ENCODE data around the gene TREML4.
A peak's percentile ranks its signal among the peaks of the same experiment; 100 is the strongest.

Gene TREML4

DNA sequence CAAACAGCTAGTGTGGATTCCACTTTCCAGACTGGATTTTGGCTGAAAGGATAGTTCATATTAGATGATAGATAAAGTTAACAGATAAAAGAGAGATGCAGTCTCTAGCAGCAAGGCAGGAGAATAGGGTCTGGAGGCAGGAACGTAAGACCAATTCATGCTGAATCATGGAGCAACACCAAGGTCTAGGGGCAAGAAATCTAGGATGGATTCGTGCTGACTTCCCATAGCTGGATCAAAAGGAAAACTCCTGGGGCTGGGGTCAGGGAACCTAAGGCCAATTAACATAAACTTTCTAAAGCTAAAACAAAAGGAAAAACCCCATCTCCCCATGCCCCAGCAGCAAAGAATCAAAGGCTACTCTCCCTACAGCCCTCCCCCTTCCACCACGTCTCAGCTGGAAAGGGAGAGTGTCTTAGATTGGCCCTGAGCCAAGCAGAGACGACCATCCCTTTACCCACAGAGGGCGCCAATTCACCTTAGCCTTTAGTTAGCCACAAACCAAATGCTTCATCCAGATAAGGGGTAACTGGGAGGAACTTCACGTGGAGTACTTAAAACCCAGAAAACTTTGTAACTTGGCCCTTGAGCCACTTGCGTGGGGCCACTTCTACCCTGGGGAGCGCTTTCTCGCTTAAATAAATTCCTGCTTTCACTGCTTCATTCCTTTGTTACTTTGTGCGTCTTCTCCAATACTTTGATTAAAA is 50.7 kb downstream of the TREML4 start (continued):
- TF ChIP-seq ZNF571 (tag by site-specific recombination; IDR thresholded peaks at IDR 0.05) (0 out of 2 replicates have a peak, but pooled peaks have one; percentile 73), SP7 (tag by site-specific recombination; IDR thresholded peaks at IDR 0.05) (peak; percentile 52; the same call in 1 of the 2 replicates), ZNF654 (tag by site-specific recombination; IDR thresholded peaks at IDR 0.05; ENCODE audit: low read depth) (peak; percentile 37; the same call in 1 of the 2 replicates), ZBTB48 (tag by site-specific recombination; IDR thresholded peaks at IDR 0.05) (peak; percentile 53; the same call in 1 of the 2 replicates), GLI4 (tag by site-specific recombination; IDR thresholded peaks at IDR 0.05) (no peak), ZNF843 (tag by site-specific recombination; IDR thresholded peaks at IDR 0.05) (no peak), ZNF768 (tag by site-specific recombination; IDR thresholded peaks at IDR 0.05) (no peak), HOXD13 (CRISPR knock-in tag; IDR thresholded peaks at IDR 0.05; ENCODE audit: borderline replicate concordance) (no peak)
- TF ChIP-seq, protein P1, sequence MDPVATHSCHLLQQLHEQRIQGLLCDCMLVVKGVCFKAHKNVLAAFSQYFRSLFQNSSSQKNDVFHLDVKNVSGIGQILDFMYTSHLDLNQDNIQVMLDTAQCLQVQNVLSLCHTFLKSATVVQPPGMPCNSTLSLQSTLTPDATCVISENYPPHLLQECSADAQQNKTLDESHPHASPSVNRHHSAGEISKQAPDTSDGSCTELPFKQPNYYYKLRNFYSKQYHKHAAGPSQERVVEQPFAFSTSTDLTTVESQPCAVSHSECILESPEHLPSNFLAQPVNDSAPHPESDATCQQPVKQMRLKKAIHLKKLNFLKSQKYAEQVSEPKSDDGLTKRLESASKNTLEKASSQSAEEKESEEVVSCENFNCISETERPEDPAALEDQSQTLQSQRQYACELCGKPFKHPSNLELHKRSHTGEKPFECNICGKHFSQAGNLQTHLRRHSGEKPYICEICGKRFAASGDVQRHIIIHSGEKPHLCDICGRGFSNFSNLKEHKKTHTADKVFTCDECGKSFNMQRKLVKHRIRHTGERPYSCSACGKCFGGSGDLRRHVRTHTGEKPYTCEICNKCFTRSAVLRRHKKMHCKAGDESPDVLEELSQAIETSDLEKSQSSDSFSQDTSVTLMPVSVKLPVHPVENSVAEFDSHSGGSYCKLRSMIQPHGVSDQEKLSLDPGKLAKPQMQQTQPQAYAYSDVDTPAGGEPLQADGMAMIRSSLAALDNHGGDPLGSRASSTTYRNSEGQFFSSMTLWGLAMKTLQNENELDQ (tag by site-specific recombination; IDR thresholded peaks at IDR 0.05; ENCODE audit: low read depth) = no peak

DNA sequence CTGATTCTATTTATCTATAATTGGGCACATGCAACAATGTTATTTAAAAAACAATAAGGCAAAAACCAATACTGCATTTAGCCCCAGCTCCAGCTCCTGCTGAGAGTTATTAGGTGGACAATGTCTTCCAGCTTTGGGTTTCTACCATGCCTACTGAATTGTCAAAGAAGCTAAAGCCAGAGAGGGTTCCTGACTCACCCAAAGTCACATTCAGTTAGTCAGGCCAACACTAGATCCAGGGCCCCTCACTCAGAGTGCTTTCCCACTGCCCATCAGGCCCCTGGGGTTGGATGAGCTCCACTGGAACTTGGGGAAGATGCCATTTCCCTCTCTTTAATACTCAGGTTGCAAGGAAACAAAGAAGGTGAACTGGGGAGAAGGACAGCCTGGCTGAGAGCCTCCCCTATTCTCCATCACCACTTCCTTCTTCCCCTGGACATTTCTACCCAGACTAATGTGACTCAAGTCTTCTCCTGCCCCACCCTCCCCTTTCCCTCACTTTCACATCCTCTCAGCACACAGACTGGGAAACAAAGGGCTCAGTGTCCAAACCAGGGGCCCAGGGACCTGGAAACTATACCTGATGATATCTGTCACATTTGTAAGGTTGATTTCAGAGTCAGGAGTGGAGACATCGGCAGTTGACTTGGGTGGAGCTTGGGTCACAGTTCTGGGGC is 52.4 kb downstream of the TREML4 start:
- Histone ChIP-seq H3K4me3 (ENCODE audit: low read depth, low read length) (no peak overlapping the region), H3K4me1 (ENCODE audit: control insufficient read depth, insufficient read depth, low read length) (no peaks in the 10 kb centered on the region), H3K36me3 (ENCODE audit: control insufficient read depth in 2 of 2, insufficient read depth in 1 of 2, low read length in 2 of 2) (no peaks in the 10 kb centered on the region), H3K9me3 (ENCODE audit: control insufficient read depth, insufficient read depth, low read depth, low read length) (no peaks in the 10 kb centered on the region), H3K27ac (ENCODE audit: extremely low read depth, low read depth, low read length) (no peak overlapping the region)
- CTCF ChIA-PET = interaction anchor here (0.8 to 1.3 kb wide), 3 partner anchors 10 to 53 kb away, joined by 3 read pairs; partner anchors contain the start of gene TREML4
- POLR2A ChIA-PET = no interaction called here
- TF ChIP-seq REPIN1 (tag by site-specific recombination; IDR thresholded peaks at IDR 0.05; ENCODE audit: low read depth) (no peak), ZFHX2 (tag by site-specific recombination; conservative IDR thresholded peaks at IDR 0.05) (no peak), ZFP69B (tag by site-specific recombination; IDR thresholded peaks at IDR 0.05) (no peak), ZNF423 (tag by site-specific recombination; IDR thresholded peaks at IDR 0.05) (no peak), KLF8 (tag by site-specific recombination; IDR thresholded peaks at IDR 0.05) (no peak), ZNF501 (tag by site-specific recombination; IDR thresholded peaks at IDR 0.05) (no peak), ZNF654 (tag by site-specific recombination; IDR thresholded peaks at IDR 0.05; ENCODE audit: low read depth) (no peak), HOXC10 (CRISPR knock-in tag; IDR thresholded peaks at IDR 0.05) (no peak), ZNF169 (tag by site-specific recombination; IDR thresholded peaks at IDR 0.05) (no peak), ZNF155 (tag by site-specific recombination; IDR thresholded peaks at IDR 0.05) (no peak), ZNF24 (tag by site-specific recombination; IDR thresholded peaks at IDR 0.05) (no peak)
- TF ChIP-seq, protein P2, sequence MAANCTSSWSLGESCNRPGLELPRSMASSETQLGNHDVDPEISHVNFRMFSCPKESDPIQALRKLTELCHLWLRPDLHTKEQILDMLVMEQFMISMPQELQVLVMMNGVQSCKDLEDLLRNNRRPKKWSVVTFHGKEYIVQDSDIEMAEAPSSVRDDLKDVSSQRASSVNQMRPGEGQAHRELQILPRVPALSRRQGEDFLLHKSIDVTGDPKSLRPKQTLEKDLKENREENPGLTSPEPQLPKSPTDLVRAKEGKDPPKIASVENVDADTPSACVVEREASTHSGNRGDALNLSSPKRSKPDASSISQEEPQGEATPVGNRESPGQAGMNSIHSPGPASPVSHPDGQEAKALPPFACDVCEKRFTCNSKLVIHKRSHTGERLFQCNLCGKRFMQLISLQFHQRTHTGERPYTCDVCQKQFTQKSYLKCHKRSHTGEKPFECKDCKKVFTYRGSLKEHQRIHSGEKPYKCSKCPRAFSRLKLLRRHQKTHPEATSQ (tag by site-specific recombination; IDR thresholded peaks at IDR 0.05) = no peak
- TF ChIP-seq, protein P3, sequence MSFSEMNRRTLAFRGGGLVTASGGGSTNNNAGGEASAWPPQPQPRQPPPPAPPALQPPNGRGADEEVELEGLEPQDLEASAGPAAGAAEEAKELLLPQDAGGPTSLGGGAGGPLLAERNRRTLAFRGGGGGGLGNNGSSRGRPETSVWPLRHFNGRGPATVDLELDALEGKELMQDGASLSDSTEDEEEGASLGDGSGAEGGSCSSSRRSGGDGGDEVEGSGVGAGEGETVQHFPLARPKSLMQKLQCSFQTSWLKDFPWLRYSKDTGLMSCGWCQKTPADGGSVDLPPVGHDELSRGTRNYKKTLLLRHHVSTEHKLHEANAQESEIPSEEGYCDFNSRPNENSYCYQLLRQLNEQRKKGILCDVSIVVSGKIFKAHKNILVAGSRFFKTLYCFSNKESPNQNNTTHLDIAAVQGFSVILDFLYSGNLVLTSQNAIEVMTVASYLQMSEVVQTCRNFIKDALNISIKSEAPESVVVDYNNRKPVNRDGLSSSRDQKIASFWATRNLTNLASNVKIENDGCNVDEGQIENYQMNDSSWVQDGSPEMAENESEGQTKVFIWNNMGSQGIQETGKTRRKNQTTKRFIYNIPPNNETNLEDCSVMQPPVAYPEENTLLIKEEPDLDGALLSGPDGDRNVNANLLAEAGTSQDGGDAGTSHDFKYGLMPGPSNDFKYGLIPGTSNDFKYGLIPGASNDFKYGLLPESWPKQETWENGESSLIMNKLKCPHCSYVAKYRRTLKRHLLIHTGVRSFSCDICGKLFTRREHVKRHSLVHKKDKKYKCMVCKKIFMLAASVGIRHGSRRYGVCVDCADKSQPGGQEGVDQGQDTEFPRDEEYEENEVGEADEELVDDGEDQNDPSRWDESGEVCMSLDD (tag by site-specific recombination; IDR thresholded peaks at IDR 0.05) = no peak
- TF ChIP-seq, protein P4, sequence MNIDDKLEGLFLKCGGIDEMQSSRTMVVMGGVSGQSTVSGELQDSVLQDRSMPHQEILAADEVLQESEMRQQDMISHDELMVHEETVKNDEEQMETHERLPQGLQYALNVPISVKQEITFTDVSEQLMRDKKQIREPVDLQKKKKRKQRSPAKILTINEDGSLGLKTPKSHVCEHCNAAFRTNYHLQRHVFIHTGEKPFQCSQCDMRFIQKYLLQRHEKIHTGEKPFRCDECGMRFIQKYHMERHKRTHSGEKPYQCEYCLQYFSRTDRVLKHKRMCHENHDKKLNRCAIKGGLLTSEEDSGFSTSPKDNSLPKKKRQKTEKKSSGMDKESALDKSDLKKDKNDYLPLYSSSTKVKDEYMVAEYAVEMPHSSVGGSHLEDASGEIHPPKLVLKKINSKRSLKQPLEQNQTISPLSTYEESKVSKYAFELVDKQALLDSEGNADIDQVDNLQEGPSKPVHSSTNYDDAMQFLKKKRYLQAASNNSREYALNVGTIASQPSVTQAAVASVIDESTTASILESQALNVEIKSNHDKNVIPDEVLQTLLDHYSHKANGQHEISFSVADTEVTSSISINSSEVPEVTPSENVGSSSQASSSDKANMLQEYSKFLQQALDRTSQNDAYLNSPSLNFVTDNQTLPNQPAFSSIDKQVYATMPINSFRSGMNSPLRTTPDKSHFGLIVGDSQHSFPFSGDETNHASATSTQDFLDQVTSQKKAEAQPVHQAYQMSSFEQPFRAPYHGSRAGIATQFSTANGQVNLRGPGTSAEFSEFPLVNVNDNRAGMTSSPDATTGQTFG (tag by site-specific recombination; IDR thresholded peaks at IDR 0.05; ENCODE audit: borderline replicate concordance) = no peak
- TF ChIP-seq, protein P5, sequence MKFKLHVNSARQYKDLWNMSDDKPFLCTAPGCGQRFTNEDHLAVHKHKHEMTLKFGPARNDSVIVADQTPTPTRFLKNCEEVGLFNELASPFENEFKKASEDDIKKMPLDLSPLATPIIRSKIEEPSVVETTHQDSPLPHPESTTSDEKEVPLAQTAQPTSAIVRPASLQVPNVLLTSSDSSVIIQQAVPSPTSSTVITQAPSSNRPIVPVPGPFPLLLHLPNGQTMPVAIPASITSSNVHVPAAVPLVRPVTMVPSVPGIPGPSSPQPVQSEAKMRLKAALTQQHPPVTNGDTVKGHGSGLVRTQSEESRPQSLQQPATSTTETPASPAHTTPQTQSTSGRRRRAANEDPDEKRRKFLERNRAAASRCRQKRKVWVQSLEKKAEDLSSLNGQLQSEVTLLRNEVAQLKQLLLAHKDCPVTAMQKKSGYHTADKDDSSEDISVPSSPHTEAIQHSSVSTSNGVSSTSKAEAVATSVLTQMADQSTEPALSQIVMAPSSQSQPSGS (tag by site-specific recombination; IDR thresholded peaks at IDR 0.05; ENCODE audit: low read depth) = no peak
